Fibroblast of lung (primary cell): Measurements from ENCODE around the gene KRT40. TPM values are rescaled to one million over a fixed set of nuclear protein-coding genes. Genes with fewer than 3 reads are reported as not detected.
A peak's percentile ranks its signal among the peaks of the same experiment; 100 is the strongest.

ENCODE experiments used
- DNase-seq, 2 donors: peaks; one replicate each; pipeline versions ENCODE4 v3.0.0 to v3.0.0-alpha.2; 2010; ENCODE audit warnings: low read depth in 2 of 2
- H2AFZ ChIP-seq: 2 replicates; pipeline ENCODE4 v1.5.1; 2012; ENCODE audit warnings: low read length, control low read depth, inconsistent platforms
- H3K27ac ChIP-seq: 2 replicates; pipeline ENCODE4 v1.5.1; 2011; ENCODE audit warnings: low read length, control low read depth; ENCODE audit not compliant: insufficient read depth
- H3K27me3 ChIP-seq: 2 replicates; pipeline ENCODE4 v1.5.1; 2011; ENCODE audit warnings: mild to moderate bottlenecking, low read length; ENCODE audit not compliant: control insufficient read depth, insufficient read depth
- H3K36me3 ChIP-seq: 2 replicates; pipeline ENCODE4 v1.5.1; 2011; ENCODE audit warnings: low read length; ENCODE audit not compliant: control insufficient read depth, insufficient read depth
- H3K4me1 ChIP-seq: 2 replicates; pipeline ENCODE4 v1.5.1; 2011; ENCODE audit warnings: low read length; ENCODE audit not compliant: control insufficient read depth, insufficient read depth; ENCODE audit errors: extremely low read depth
- H3K4me2 ChIP-seq: 2 replicates; pipeline ENCODE4 v1.5.1; 2011; ENCODE audit warnings: low read length, control low read depth; ENCODE audit not compliant: insufficient read depth; ENCODE audit errors: extremely low read depth
- H3K4me3 ChIP-seq, 4 experiments: fragments of 200-600 bp in 1 of 4; sonication (generic) in 1 of 4; replicated peaks in 1 of 4; 2 replicates each; pipeline ENCODE4 v1.5.1; 2011 to 2016; ENCODE audit warnings: low read length in 4 of 4, low read depth in 3 of 4, mild to moderate bottlenecking in 3 of 4, control low read depth in 2 of 4, inconsistent platforms in 1 of 4, mixed read lengths in 1 of 4; ENCODE audit not compliant: insufficient read depth in 1 of 4; ENCODE audit errors: control extremely low read depth in 1 of 4
- H3K79me2 ChIP-seq: 2 replicates; pipeline ENCODE4 v1.5.1; 2012; ENCODE audit warnings: mild to moderate bottlenecking, low read length, inconsistent platforms; ENCODE audit not compliant: control insufficient read depth, insufficient read depth
- H3K9ac ChIP-seq: 2 replicates; pipeline ENCODE4 v1.5.1; 2011; ENCODE audit warnings: mild to moderate bottlenecking, low read length, control low read depth; ENCODE audit not compliant: insufficient read depth
- H3K9me3 ChIP-seq: 2 replicates; pipeline ENCODE4 v1.5.1; 2012; ENCODE audit warnings: low read depth, low read length; ENCODE audit not compliant: control insufficient read depth, insufficient read depth
- H4K20me1 ChIP-seq: 2 replicates; pipeline ENCODE4 v1.5.1; 2011; ENCODE audit warnings: low read length; ENCODE audit not compliant: control insufficient read depth, insufficient read depth; ENCODE audit errors: extremely low read depth
- EZH2 ChIP-seq: IDR thresholded peaks from 2 replicates; pipeline ENCODE4 v1.5.1; 2012; ENCODE audit warnings: low read length, control low read depth, mild to moderate bottlenecking; ENCODE audit errors: missing control alignments
- polyA minus RNA-seq: library from RNA; depleted of rRNA, polyadenylated mRNA; stranded (reverse); fragments of >200 nt; gene quantifications from 2 replicates; pipeline ENCODE4 v1.2.3, GENCODE V29; 2011; ENCODE audit warnings: low replicate concordance
- polyA plus RNA-seq, 2 donors: library from polyadenylated mRNA; depleted of rRNA in 1 of 2; stranded (reverse) in 1 of 2; unstranded in 1 of 2; fragments of >200 nt; gene quantifications; 2 replicates each; pipeline ENCODE4 v1.2.1, GENCODE V29; 2011 to 2012; ENCODE audit warnings: missing spikeins in 1 of 2
- total RNA-seq: library from RNA; depleted of rRNA; stranded (reverse); fragments of >200 nt; gene quantifications from 2 replicates; pipeline ENCODE4 v1.2.1, GENCODE V29; 2014
- TF ChIP-seq, protein P1 (sequence below), 2 donors: IDR thresholded peaks in 1 of 2; conservative IDR thresholded peaks in 1 of 2; 1 replicate in 1 of 2; 2 replicates in 1 of 2; pipeline ENCODE4 v1.5.1; 2011 to 2012; ENCODE audit warnings: low read length in 2 of 2, control low read depth in 1 of 2, inconsistent platforms in 1 of 2, low read depth in 1 of 2, mild to moderate bottlenecking in 1 of 2

The KRT40 gene
- not detected in 2 replicates for total RNA-seq
- 0.03 and 0.05 TPM in 2 replicates for polyA plus RNA-seq
- not detected in 2 replicates for polyA plus RNA-seq (2012)
- polyA minus RNA-seq: not detected in 2 replicates

DNA sequence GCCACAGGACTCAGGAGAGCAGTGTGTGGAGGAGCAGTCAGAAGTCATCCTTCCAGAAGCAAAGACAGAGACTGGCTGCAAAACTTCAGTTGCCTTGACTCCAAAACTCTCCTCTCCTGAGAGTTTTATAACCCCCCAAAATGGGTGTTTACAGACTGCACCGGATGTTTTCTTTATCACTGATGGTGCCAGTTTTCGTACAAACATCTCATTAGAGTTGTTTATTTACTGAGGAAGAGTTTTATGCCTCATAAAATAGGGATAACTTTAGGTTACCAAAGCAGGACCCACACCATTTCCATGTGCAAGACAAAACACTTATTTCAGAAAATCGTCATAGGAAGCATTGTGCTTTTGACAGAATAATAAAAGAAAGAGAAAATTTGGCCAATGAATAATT, at the start of gene KRT40:
Gene KRT40, minus strand, starts transcription at position 101 of the 400 bp plus-strand sequence. Its CDS starts 53 bp downstream, at position 48.
- no peak for DNase-seq
- Histone ChIP-seq H3K27me3 (no peaks in the 10 kb centered on the region), H2AFZ (no peak within 1 kb of the TSS)

DNA sequence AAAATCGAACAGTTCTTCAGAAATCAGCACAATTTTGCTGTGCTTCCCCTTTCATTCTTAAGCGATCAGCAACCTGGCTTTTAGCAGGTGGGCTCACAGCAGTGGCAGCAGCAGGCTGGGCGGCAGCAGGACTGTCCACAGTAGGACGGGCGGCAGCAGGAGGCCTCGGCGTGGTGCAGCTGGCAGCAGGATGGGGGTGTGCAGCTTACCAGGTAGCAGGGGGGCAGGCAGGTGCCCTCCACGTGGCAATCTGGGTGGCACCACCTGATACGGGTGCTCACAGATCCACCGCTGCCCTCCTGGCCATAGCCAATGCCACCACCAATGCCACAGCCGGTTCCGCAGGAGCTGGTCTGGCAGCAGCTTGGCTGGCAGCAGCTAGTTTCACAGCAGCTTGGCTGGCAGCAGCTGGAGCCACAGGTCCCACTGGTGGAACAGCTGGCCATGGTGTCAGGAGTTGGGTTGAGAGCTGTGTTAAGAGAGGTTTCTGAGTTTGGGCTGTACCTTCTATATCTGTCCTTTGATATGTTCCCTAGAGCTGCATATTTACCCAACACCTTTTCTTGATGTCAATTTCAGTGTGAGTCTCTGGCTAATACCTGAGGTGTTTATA, 45.6 kb upstream of the KRT40 start, which contains the start of gene KRTAP1-4:
Gene KRTAP1-4, minus strand, starts transcription at position 563 of the 613 bp plus-strand sequence. Its CDS starts 117 bp downstream, at position 446.
- H3K4me3 ChIP-seq: no peak within 1 kb of the TSS
- no peaks in the 10 kb centered on the region for H3K36me3 ChIP-seq
- H3K79me2 ChIP-seq: no peaks in the 10 kb centered on the region
- no peak within 1 kb of the TSS for H3K27ac ChIP-seq
- no peaks in the 10 kb centered on the region for H3K9me3 ChIP-seq
- H4K20me1 ChIP-seq: no peaks in the 10 kb centered on the region
- H3K9ac ChIP-seq: no peak within 1 kb of the TSS
- no peaks in the 10 kb centered on the region for H3K27me3 ChIP-seq
- no peak within 1 kb of the TSS for H2AFZ ChIP-seq
- H3K4me2 ChIP-seq: no peak within 1 kb of the TSS
- DNase-seq: no peak
- H3K4me1 ChIP-seq: peaks cover 6% of the 10 kb centered on the region
- no peak for TF ChIP-seq EZH2
- TF ChIP-seq, protein P1, sequence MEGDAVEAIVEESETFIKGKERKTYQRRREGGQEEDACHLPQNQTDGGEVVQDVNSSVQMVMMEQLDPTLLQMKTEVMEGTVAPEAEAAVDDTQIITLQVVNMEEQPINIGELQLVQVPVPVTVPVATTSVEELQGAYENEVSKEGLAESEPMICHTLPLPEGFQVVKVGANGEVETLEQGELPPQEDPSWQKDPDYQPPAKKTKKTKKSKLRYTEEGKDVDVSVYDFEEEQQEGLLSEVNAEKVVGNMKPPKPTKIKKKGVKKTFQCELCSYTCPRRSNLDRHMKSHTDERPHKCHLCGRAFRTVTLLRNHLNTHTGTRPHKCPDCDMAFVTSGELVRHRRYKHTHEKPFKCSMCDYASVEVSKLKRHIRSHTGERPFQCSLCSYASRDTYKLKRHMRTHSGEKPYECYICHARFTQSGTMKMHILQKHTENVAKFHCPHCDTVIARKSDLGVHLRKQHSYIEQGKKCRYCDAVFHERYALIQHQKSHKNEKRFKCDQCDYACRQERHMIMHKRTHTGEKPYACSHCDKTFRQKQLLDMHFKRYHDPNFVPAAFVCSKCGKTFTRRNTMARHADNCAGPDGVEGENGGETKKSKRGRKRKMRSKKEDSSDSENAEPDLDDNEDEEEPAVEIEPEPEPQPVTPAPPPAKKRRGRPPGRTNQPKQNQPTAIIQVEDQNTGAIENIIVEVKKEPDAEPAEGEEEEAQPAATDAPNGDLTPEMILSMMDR (conservative IDR thresholded peaks at IDR 0.05 in 1 of 2, IDR thresholded peaks at IDR 0.05 in 1 of 2; ENCODE audit: low read depth in 1 of 2, low read length in 2 of 2): no peak

More for the DNA sequence above, at the start of gene KRT40:
- no peaks in the 10 kb centered on the region for H3K79me2 ChIP-seq
- no peak within 1 kb of the TSS for H3K4me2 ChIP-seq
- H3K9me3 ChIP-seq: no peaks in the 10 kb centered on the region
- TF ChIP-seq, protein P1 (conservative IDR thresholded peaks at IDR 0.05 in 1 of 2, IDR thresholded peaks at IDR 0.05 in 1 of 2; ENCODE audit: low read depth in 1 of 2, low read length in 2 of 2): no peak
- TF ChIP-seq EZH2: no peak
- H3K4me1 ChIP-seq: peaks cover 6% of the 10 kb centered on the region
- H3K4me3 ChIP-seq: no peak within 1 kb of the TSS
- no peak within 1 kb of the TSS for H3K9ac ChIP-seq
- no peak within 1 kb of the TSS for H3K27ac ChIP-seq
- no peaks in the 10 kb centered on the region for H3K36me3 ChIP-seq
- H4K20me1 ChIP-seq: no peaks in the 10 kb centered on the region

DNA sequence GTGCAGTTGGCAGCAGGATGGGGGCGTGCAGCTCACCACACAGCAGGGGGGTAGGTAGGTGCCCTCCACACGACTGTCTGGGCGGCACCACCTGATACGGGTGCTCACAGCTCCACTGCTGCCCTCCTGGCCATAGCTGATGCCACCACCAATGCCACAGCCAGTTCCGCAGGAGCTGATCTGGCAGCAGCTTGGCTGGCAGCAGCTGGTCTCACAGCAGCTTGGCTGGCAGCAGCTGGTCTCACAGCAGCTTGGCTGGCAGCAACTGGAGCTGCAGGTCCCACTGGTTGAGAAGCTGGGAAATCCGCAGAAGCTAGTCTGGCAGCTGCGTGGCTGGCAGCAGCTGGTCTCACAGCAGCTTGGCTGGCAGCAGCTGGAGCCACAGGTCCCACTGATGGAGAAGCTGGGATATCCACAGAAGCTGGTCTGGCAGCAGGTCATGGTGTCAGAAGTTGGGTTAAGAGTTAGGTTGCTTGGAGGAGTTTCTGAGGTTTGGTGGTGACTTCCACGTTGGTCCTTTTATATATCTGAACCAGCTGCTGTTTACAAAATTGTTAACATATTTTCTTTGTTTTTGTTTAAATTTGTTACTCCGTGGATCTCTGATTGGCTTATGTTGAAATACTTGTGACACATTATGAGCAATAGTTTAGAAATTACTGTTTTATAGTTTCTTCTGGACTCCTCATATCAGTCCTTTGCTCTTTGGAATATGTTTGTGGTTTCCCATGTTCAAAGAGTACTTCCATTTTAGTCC, 42.8 kb upstream of the KRT40 start, which contains the start of gene KRTAP1-5:
Gene KRTAP1-5, minus strand, starts transcription at position 494 of the 757 bp plus-strand sequence. Its CDS starts 53 bp downstream, at position 441.
- DNase-seq: peak; percentile 35 to 74
- TF ChIP-seq, protein P1 (conservative IDR thresholded peaks at IDR 0.05 in 1 of 2, IDR thresholded peaks at IDR 0.05 in 1 of 2; ENCODE audit: low read depth in 1 of 2, low read length in 2 of 2): no peak
- no peak for TF ChIP-seq EZH2
- Histone ChIP-seq H3K4me2 (peak within 1 kb of the TSS; percentile 36), H3K27me3 (no peaks in the 10 kb centered on the region), H3K9me3 (no peaks in the 10 kb centered on the region), H4K20me1 (no peaks in the 10 kb centered on the region), H3K36me3 (no peaks in the 10 kb centered on the region), H3K9ac (no peak within 1 kb of the TSS), H3K4me3 (no peak within 1 kb of the TSS), H2AFZ (no peak within 1 kb of the TSS), H3K4me1 (peaks cover 6% of the 10 kb centered on the region), H3K27ac (peak within 1 kb of the TSS; percentile 15), H3K79me2 (no peaks in the 10 kb centered on the region)
